SK-N-SH (cell line): ENCODE data around the gene ADGRF5. TPM values are rescaled to one million over a fixed set of nuclear protein-coding genes. Genes with fewer than 3 reads are reported as not detected.

Source experiments
- CTCF ChIA-PET: fragments of 300-600, 350-600 bp; formaldehyde crosslinking; extraction: SDS; loops from one replicate; lab custom pipeline; 2021; lab: Yijun Ruan, JAX
- POLR2A ChIA-PET: fragments of 350-600 bp; sonication (Branson Sonifier 250); formaldehyde crosslinking; extraction: SDS; loops from one replicate; lab custom pipeline; 2020; ENCODE audit warnings: antibody characterized with exemption, inconsistent platforms; lab: Yijun Ruan, JAX
- DNase-seq: peaks from one replicate; pipeline ENCODE4 v3.0.0; 2012
- H2AFZ ChIP-seq: fragments of 200-600 bp; sonication (generic); 2 replicates; pipeline ENCODE4 v1.8.1; 2016; ENCODE audit warnings: antibody characterized with exemption, mild to moderate bottlenecking, low read depth
- H3F3A ChIP-seq: fragments of 200-600 bp; sonication (generic); replicated peaks from 2 replicates; pipeline ENCODE3; 2016; ENCODE audit warnings: antibody characterized with exemption, mild to moderate bottlenecking; ENCODE audit not compliant: insufficient read depth
- H3K27ac ChIP-seq, 2 experiments: fragments of 200-500 bp in 1 of 2; fragments of 200-600 bp in 1 of 2; sonication (Bioruptor generic) in 1 of 2; sonication (generic), shearing (Covaris generic) in 1 of 2; 2 replicates each; pipeline versions ENCODE4 v1.5.1 to v1.6.1; 2014 to 2016; ENCODE audit warnings: low read depth in 2 of 2, inconsistent platforms in 1 of 2, low read length in 1 of 2, mild to moderate bottlenecking in 1 of 2, mixed read lengths in 1 of 2
- H3K27me3 ChIP-seq: fragments of 200-600 bp; sonication (generic), shearing (Covaris generic); 2 replicates; pipeline ENCODE4 v1.6.1; 2016; ENCODE audit warnings: mixed run types; ENCODE audit not compliant: insufficient read depth
- H3K36me3 ChIP-seq, 2 experiments: fragments of 200-500 bp in 1 of 2; fragments of 200-600 bp in 1 of 2; sonication (Bioruptor generic) in 1 of 2; sonication (generic) in 1 of 2; replicated peaks in 1 of 2; 2 replicates each; pipeline versions ENCODE3 to v1.5.1; 2014 to 2016; ENCODE audit warnings: low read length in 1 of 2, mild to moderate bottlenecking in 1 of 2; ENCODE audit not compliant: insufficient read depth in 2 of 2, control insufficient read depth in 1 of 2
- H3K4me1 ChIP-seq, 2 experiments: fragments of 200-500 bp in 1 of 2; fragments of 200-600 bp in 1 of 2; sonication (Bioruptor generic) in 1 of 2; sonication (generic), shearing (Covaris generic) in 1 of 2; 2 replicates each; pipeline versions ENCODE4 v1.5.1 to v1.6.1; 2014 to 2016; ENCODE audit warnings: low read depth in 1 of 2, low read length in 1 of 2, mixed run types in 1 of 2; ENCODE audit not compliant: insufficient read depth in 2 of 2, control insufficient read depth in 1 of 2
- H3K4me2 ChIP-seq: fragments of 200-600 bp; sonication (generic), shearing (Covaris generic); 2 replicates; pipeline ENCODE4 v1.6.1; 2017; ENCODE audit warnings: mixed run types
- H3K4me3 ChIP-seq, 2 experiments: fragments of 200-500 bp in 1 of 2; fragments of 200-600 bp in 1 of 2; sonication (Bioruptor generic) in 1 of 2; sonication (generic), shearing (Covaris generic) in 1 of 2; 2 replicates each; pipeline versions ENCODE4 v1.5.1 to v1.8.1; 2014 to 2016; ENCODE audit warnings: low read depth in 2 of 2, inconsistent platforms in 1 of 2, low read length in 1 of 2, mild to moderate bottlenecking in 1 of 2, mixed read lengths in 1 of 2, moderate library complexity in 1 of 2
- H3K79me2 ChIP-seq: fragments of 200-600 bp; sonication (generic); 2 replicates; pipeline ENCODE4 v1.8.1; 2017; ENCODE audit warnings: mild to moderate bottlenecking; ENCODE audit not compliant: insufficient read depth
- H3K9ac ChIP-seq: fragments of 200-600 bp; sonication (generic); 2 replicates; pipeline ENCODE4 v1.6.1; 2017; ENCODE audit warnings: mixed run types
- H3K9me2 ChIP-seq: fragments of 200-600 bp; sonication (generic); 2 replicates; pipeline ENCODE4 v1.6.1; 2017; ENCODE audit warnings: mixed run types
- H3K9me3 ChIP-seq: fragments of 200-600 bp; sonication (generic); 2 replicates; pipeline ENCODE4 v1.6.1; 2017; ENCODE audit warnings: mixed run types, mild to moderate bottlenecking, moderate library complexity
- H4K20me1 ChIP-seq: fragments of 200-600 bp; sonication (generic); 2 replicates; pipeline ENCODE4 v1.6.1; 2017; ENCODE audit warnings: mild to moderate bottlenecking, mixed run types; ENCODE audit not compliant: insufficient read depth
- CHD2 ChIP-seq: fragments of 150-350 bp; IDR thresholded peaks from 2 replicates; pipeline ENCODE4 v1.6.1; 2018; ENCODE audit warnings: low read length; ENCODE audit not compliant: partially characterized antibody
- ELF1 ChIP-seq: IDR thresholded peaks from 2 replicates; pipeline ENCODE4 v1.4.0; 2012
- EP300 ChIP-seq, 2 experiments: IDR thresholded peaks; 2 replicates each; pipeline versions ENCODE4 v1.4.0 to v1.6.1; 2012; ENCODE audit warnings: borderline replicate concordance in 1 of 2, low read depth in 1 of 2, low read length in 1 of 2
- EZH2phosphoT487 ChIP-seq: fragments of 200-600 bp; sonication (generic); IDR thresholded peaks from 2 replicates; pipeline ENCODE4 v1.6.1; 2017; ENCODE audit warnings: low read depth, mixed run types, mild to moderate bottlenecking, antibody characterized with exemption, moderate library complexity, borderline replicate concordance
- FOSL2 ChIP-seq: IDR thresholded peaks from 2 replicates; pipeline ENCODE4 v1.4.0; 2012; ENCODE audit warnings: low read depth, mild to moderate bottlenecking, moderate library complexity, borderline replicate concordance
- FOXJ3 ChIP-seq: sonication (generic); formaldehyde crosslinking; IDR thresholded peaks from 2 replicates; pipeline ENCODE4 v1.5.1; 2020; ENCODE audit warnings: mild to moderate bottlenecking, missing genetic modification reagents
- FOXM1 ChIP-seq: IDR thresholded peaks from 2 replicates; pipeline ENCODE4 v1.4.0; 2012; ENCODE audit warnings: low read depth, mild to moderate bottlenecking
- GABPA ChIP-seq: IDR thresholded peaks from 2 replicates; pipeline ENCODE4 v1.4.0; 2012; ENCODE audit warnings: low read depth, mild to moderate bottlenecking
- MEF2A ChIP-seq: IDR thresholded peaks from 2 replicates; pipeline ENCODE4 v1.4.0; 2012; ENCODE audit warnings: low read depth, borderline replicate concordance
- MXI1 ChIP-seq: IDR thresholded peaks from 2 replicates; pipeline ENCODE4 v1.6.1; 2012; ENCODE audit warnings: mild to moderate bottlenecking, low read depth, low read length, improper control_type of control experiment
- NFIC ChIP-seq: IDR thresholded peaks from 2 replicates; pipeline ENCODE4 v1.4.0; 2012; ENCODE audit warnings: borderline replicate concordance
- POLR2AphosphoS5 ChIP-seq: IDR thresholded peaks from 2 replicates; pipeline ENCODE4 v1.6.1; 2012; ENCODE audit warnings: low read depth, low read length
- RAD21 ChIP-seq: IDR thresholded peaks from 2 replicates; pipeline ENCODE4 v1.6.1; 2012; ENCODE audit warnings: mild to moderate bottlenecking, low read length
- RXRA ChIP-seq: IDR thresholded peaks from 2 replicates; pipeline ENCODE4 v1.4.0; 2012; ENCODE audit warnings: low read depth, mild to moderate bottlenecking, borderline replicate concordance
- TAF1 ChIP-seq: IDR thresholded peaks from 2 replicates; pipeline ENCODE4 v1.6.1; 2012; ENCODE audit warnings: low read depth, mild to moderate bottlenecking, low read length, moderate library complexity, borderline replicate concordance
- WGBS: methylation state at CpG from one replicate; pipeline ENCODE4 v1.1.6; 2017; ENCODE audit warnings: low lambda C conversion rate; 5-methylcytosine and 5-hydroxymethylcytosine counted together
- polyA plus RNA-seq, 3 experiments: library from polyadenylated mRNA; depleted of rRNA; stranded (reverse); fragments of >200 nt; gene quantifications; 2 replicates each; pipeline ENCODE4 v1.2.3, GENCODE V29; 2012
- TF ChIP-seq, protein P1 (sequence below): fragments of 150-350 bp; IDR thresholded peaks from 2 replicates; pipeline ENCODE4 v1.6.1; 2017; ENCODE audit warnings: antibody characterized with exemption, low read length, low read depth, borderline replicate concordance
- TF ChIP-seq, protein P2 (sequence below): IDR thresholded peaks from 2 replicates; pipeline ENCODE4 v1.4.0; 2012; ENCODE audit warnings: low read depth

The ADGRF5 gene
- polyA plus RNA-seq, 1 of the 3 experiments (the other 2 are of a cell fraction): 0.02 TPM

DNA sequence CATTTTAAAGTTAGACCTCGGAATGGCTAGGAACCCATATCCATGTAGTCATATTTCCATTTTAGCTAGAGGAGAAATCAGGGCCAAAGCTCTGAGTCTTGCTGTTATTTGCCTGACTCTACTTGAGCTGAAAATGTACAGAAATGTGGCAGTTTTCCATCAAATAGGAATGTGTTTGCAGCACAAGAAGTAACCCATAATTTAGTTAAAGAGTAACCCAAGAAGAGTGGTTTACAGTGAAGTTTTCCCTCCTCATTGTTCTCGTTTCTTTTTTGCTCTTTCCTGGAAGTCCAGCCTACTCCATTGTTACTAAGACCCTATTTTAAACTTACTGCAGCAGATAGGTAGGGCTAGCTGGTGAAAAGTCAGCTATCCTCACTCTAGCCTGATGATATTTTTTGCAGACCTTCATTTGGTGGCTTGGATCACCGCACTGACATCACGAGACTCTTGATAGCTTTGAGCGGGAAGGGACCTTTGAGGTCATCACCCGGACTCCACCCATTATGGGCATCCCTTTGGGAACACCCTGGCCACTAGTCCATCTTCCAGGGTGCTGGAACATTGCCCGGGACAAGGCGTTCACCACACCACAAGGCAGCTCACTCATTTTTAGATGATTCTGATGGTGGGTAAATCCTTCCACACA, 28.0 kb upstream of the ADGRF5 start:
- H3K27ac ChIP-seq: no peak overlapping the region
- peaks cover 0 to 5% of the 10 kb centered on the region in 2 experiments; a peak in 1 of 4 replicates for H3K4me1 ChIP-seq
- H4K20me1 ChIP-seq: no peaks in the 10 kb centered on the region
- H3F3A ChIP-seq: no peaks in the 10 kb centered on the region
- H3K27me3 ChIP-seq: peaks cover 27% of the 10 kb centered on the region
- ChIA-PET POLR2A (no interaction called here), CTCF (no interaction called here)
- 7% methylated on average over 8 of the region's 8 CpGs for WGBS
- no peaks in the 10 kb centered on the region for H3K36me3 ChIP-seq
- no peaks in the 10 kb centered on the region for H3K9me3 ChIP-seq
- no peak for DNase-seq
- no peak overlapping the region for H3K9ac ChIP-seq
- no peak for TF ChIP-seq FOSL2
- TF ChIP-seq GABPA: no peak
- TF ChIP-seq RXRA: no peak
- H2AFZ ChIP-seq: no peak overlapping the region
- no peak overlapping the region for H3K4me2 ChIP-seq
- H3K9me2 ChIP-seq: no peaks in the 10 kb centered on the region
- no peaks in the 10 kb centered on the region for H3K79me2 ChIP-seq
- no peak overlapping the region for H3K4me3 ChIP-seq

DNA sequence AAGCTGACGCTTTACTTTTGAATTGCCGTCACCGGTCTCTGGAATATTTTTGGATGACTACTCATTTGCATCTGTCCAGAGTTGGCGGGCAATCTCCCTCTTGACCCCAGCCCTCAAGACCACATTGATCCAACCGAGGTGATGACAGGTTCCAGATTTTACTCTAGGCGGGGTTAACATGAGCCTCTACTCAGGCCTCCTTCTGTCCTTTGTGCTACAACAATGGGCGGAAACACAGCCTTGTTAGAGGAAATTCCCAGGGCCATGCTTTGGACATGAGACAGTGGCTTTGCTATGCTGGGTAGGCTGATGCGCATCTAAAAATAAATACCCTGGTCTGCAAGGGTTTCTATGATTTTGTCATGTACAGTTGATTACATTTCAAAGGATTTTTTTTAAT, 27.0 kb upstream of the ADGRF5 start:
- H3K9me2 ChIP-seq: no peaks in the 10 kb centered on the region
- H3K27me3 ChIP-seq: peaks cover 27% of the 10 kb centered on the region
- CTCF ChIA-PET: no interaction called here
- POLR2A ChIA-PET: no interaction called here
- H3K4me3 ChIP-seq: no peak overlapping the region
- no peaks in the 10 kb centered on the region for H4K20me1 ChIP-seq
- H3K9ac ChIP-seq: no peak overlapping the region
- 34% methylated on average over 8 of the region's 8 CpGs for WGBS
- no peak for DNase-seq
- no peak overlapping the region for H3K27ac ChIP-seq
- H3K9me3 ChIP-seq: no peaks in the 10 kb centered on the region
- H2AFZ ChIP-seq: no peak overlapping the region
- TF ChIP-seq RXRA: no peak
- TF ChIP-seq, protein P1, sequence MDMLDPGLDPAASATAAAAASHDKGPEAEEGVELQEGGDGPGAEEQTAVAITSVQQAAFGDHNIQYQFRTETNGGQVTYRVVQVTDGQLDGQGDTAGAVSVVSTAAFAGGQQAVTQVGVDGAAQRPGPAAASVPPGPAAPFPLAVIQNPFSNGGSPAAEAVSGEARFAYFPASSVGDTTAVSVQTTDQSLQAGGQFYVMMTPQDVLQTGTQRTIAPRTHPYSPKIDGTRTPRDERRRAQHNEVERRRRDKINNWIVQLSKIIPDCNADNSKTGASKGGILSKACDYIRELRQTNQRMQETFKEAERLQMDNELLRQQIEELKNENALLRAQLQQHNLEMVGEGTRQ: no peak
- no peaks in the 10 kb centered on the region for H3K36me3 ChIP-seq
- H3K4me1 ChIP-seq: peaks cover 0 to 5% of the 10 kb centered on the region in 2 experiments; a peak in 1 of 4 replicates
- H3F3A ChIP-seq: no peaks in the 10 kb centered on the region
- H3K79me2 ChIP-seq: no peaks in the 10 kb centered on the region
- no peak overlapping the region; the same call in 1 of the 2 replicates for H3K4me2 ChIP-seq

DNA sequence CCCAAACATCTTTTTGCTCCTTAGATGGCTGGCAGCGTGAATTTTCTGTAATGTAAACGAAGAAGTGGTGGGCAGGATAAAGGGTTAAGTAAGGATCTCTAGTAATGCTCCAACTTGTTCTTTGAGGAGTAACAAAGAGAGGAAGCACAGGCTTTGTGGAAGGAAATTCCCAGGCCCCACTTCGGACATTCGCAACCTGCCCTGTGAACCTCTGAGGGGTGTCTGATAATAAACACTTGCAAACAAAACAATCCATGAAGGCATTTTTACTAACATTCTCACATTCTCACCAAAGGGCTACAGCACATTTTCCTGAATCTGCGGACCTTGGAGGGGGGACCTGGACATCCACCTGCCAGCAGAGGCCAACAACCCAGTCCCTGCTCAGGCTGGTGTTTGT, 25.8 kb upstream of the ADGRF5 start:
- Histone ChIP-seq H3K9me2 (no peaks in the 10 kb centered on the region), H3K4me2 (no peak overlapping the region), H3K36me3 (no peaks in the 10 kb centered on the region), H3K27me3 (peaks cover 19% of the 10 kb centered on the region), H3K4me3 (no peak overlapping the region), H3K79me2 (no peaks in the 10 kb centered on the region), H3K4me1 (peaks cover 0 to 5% of the 10 kb centered on the region in 2 experiments; a peak in 1 of 4 replicates), H2AFZ (no peak overlapping the region), H3K9me3 (no peaks in the 10 kb centered on the region), H3F3A (no peaks in the 10 kb centered on the region), H3K9ac (no peak overlapping the region), H4K20me1 (no peaks in the 10 kb centered on the region), H3K27ac (no peak overlapping the region)
- 35% methylated on average over 5 of the region's 5 CpGs for WGBS
- no peak for DNase-seq
- TF ChIP-seq FOXM1 (no peak), RAD21 (no peak), NFIC (no peak), MEF2A (no peak), ELF1 (no peak), CHD2 (no peak), MXI1 (no peak), EP300 (IDR thresholded peaks at IDR 0.05; ENCODE audit: borderline replicate concordance in 1 of 2, low read depth in 1 of 2, low read length in 1 of 2) (no peak), POLR2AphosphoS5 (no peak), TAF1 (no peak), FOXJ3 (CRISPR knock-in tag) (no peak), FOSL2 (no peak), EZH2phosphoT487 (no peak)
- TF ChIP-seq, protein P2, sequence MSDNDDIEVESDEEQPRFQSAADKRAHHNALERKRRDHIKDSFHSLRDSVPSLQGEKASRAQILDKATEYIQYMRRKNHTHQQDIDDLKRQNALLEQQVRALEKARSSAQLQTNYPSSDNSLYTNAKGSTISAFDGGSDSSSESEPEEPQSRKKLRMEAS: no peak
- TF ChIP-seq, protein P1: no peak
- CTCF ChIA-PET: no interaction called here
- POLR2A ChIA-PET: no interaction called here
